Activated naive CD8-positive, alpha-beta T cell treated with anti-CD3 and anti-CD28 coated beads, Interleukin-2, amount 10 ng/mL, durations not matched to agents 7 days and 5 days (primary cell): ENCODE results near the gene HDAC6. TPM values are rescaled to one million over a fixed set of nuclear protein-coding genes. Genes with fewer than 3 reads are reported as not detected.
"Not testable (repeated sequence)": the region's sequence is repeated elsewhere in the genome, so short reads cannot be mapped to it uniquely, and the experiment has no call there.

Experiments
- ATAC-seq: fragments of 150-1000 bp; cut with Tn5 transposase; one replicate; pipeline ENCODE4 v1.10.0; 2021; ENCODE audit warnings: low read depth, moderate library complexity
- POLR2A ChIA-PET: fragments of 350-600 bp; sonication (Branson Sonifier 250); formaldehyde crosslinking; loops from one replicate; lab custom pipeline; 2021; ENCODE audit warnings: antibody characterized with exemption; lab: Charles Lee
- DNase-seq: peaks from one replicate; pipeline ENCODE4 v3.0.0; 2021
- H3K27ac Mint-ChIP-seq: one replicate; pipeline ENCODE4 v1.8.0; 2022; ENCODE audit warnings: mild to moderate bottlenecking, mixed read lengths
- H3K27me3 Mint-ChIP-seq: one replicate; pipeline ENCODE4 v1.8.0; 2022; ENCODE audit warnings: mild to moderate bottlenecking, moderate library complexity, mixed read lengths
- H3K36me3 Mint-ChIP-seq: one replicate; pipeline ENCODE4 v1.8.0; 2021; ENCODE audit warnings: mild to moderate bottlenecking, mixed read lengths
- H3K4me1 Mint-ChIP-seq: one replicate; pipeline ENCODE4 v1.8.0; 2021; ENCODE audit warnings: mixed read lengths
- H3K4me3 Mint-ChIP-seq: one replicate; pipeline ENCODE4 v1.8.0; 2022; ENCODE audit warnings: mild to moderate bottlenecking, moderate library complexity, mixed read lengths
- H3K9me3 Mint-ChIP-seq: one replicate; pipeline ENCODE4 v1.8.0; 2021; ENCODE audit warnings: mixed read lengths
- total RNA-seq, 2 experiments: library from RNA; stranded (reverse); gene quantifications; one replicate each; pipeline ENCODE4 v1.2.3, GENCODE V29; 2021

The HDAC6 gene
- total RNA-seq, 2 experiments from 2014 or later: 107 to 113 TPM

- no peak for DNase-seq
- H3K27me3 Mint-ChIP-seq: no peaks in the 10 kb centered on the region
- H3K4me1 Mint-ChIP-seq: peaks cover 11% of the 10 kb centered on the region
- no peak for ATAC-seq
- POLR2A ChIA-PET: no interaction called here
- no peak overlapping the region for H3K4me3 Mint-ChIP-seq
- no peaks in the 10 kb centered on the region for H3K9me3 Mint-ChIP-seq
- no peaks in the 10 kb centered on the region for H3K36me3 Mint-ChIP-seq
- no peak overlapping the region for H3K27ac Mint-ChIP-seq
These were observed 6.9 kb upstream of the HDAC6 start for GRCh38 chrX:48794911-48795515.

GRCh38 chrX:48798318-48798717 lies 3.5 kb upstream of the HDAC6 start:
- Mint-ChIP-seq H3K36me3 (no peaks in the 10 kb centered on the region), H3K4me1 (peaks cover 13% of the 10 kb centered on the region), H3K27me3 (no peaks in the 10 kb centered on the region), H3K4me3 (no peak overlapping the region), H3K27ac (no peak overlapping the region), H3K9me3 (no peaks in the 10 kb centered on the region)
- ATAC-seq: no peak
- DNase-seq: no peak
- POLR2A ChIA-PET: no interaction called here

GRCh38 chrX:48800574-48801279 lies 1.1 kb upstream of the HDAC6 start:
- H3K36me3 Mint-ChIP-seq: peaks cover 2% of the 10 kb centered on the region
- H3K27me3 Mint-ChIP-seq: no peaks in the 10 kb centered on the region
- ATAC-seq (no peak), DNase-seq (peak; percentile 31)
- H3K27ac Mint-ChIP-seq: peak overlapping the region; percentile 99
- H3K4me3 Mint-ChIP-seq: peak overlapping the region; percentile 95
- POLR2A ChIA-PET: interaction anchor here (0.9 to 1.7 kb wide), 9 partner anchors 64 to 430 kb away, joined by 3 to 16 read pairs (median 5); partner anchors contain the start of genes OTUD5, RBM3, SUV39H1 and WAS
- peaks cover 10% of the 10 kb centered on the region for H3K4me1 Mint-ChIP-seq
- no peaks in the 10 kb centered on the region for H3K9me3 Mint-ChIP-seq

GRCh38 chrX:48802089-48802904 lies 430 bp downstream of the HDAC6 start:
- POLR2A ChIA-PET: interaction anchor here (0.7 to 1.7 kb wide), 8 partner anchors 65 to 467 kb away, joined by 3 to 16 read pairs (median 6); partner anchors contain the start of genes OTUD5, PPP1R3F, PQBP1 and SUV39H1
- H3K27me3 Mint-ChIP-seq: no peaks in the 10 kb centered on the region

GRCh38 chrX:48802905-48803200 lies 986 bp downstream of the HDAC6 start:
- POLR2A ChIA-PET: no interaction called here
- Mint-ChIP-seq H3K9me3 (no peaks in the 10 kb centered on the region), H3K27ac (peak overlapping the region; percentile 99), H3K4me1 (peaks cover 9% of the 10 kb centered on the region), H3K27me3 (no peaks in the 10 kb centered on the region), H3K4me3 (peak overlapping the region; percentile 95), H3K36me3 (peaks cover 2% of the 10 kb centered on the region)
- DNase-seq (no peak), ATAC-seq (no peak)

More at GRCh38 chrX:48802089-48802904, 430 bp downstream of the HDAC6 start:
- peak; percentile 51 for ATAC-seq
- Mint-ChIP-seq H3K36me3 (peaks cover 2% of the 10 kb centered on the region), H3K4me1 (peaks cover 9% of the 10 kb centered on the region), H3K4me3 (peak overlapping the region; percentile 95), H3K27ac (peak overlapping the region; percentile 99), H3K9me3 (no peaks in the 10 kb centered on the region)
- DNase-seq: peak; percentile 73

GRCh38 chrX:48806081-48806480 lies 4.2 kb downstream of the HDAC6 start:
- Mint-ChIP-seq H3K27ac (peak overlapping the region; percentile 50), H3K9me3 (no peaks in the 10 kb centered on the region), H3K4me1 (peaks cover 3% of the 10 kb centered on the region), H3K36me3 (peaks cover 4% of the 10 kb centered on the region), H3K27me3 (no peaks in the 10 kb centered on the region), H3K4me3 (no peak overlapping the region)
- ATAC-seq (no peak), DNase-seq (no peak)
- POLR2A ChIA-PET: no interaction called here

GRCh38 chrX:48813644-48814043 lies 11.8 kb downstream of the HDAC6 start:
- Mint-ChIP-seq H3K27me3 (no peaks in the 10 kb centered on the region), H3K36me3 (peaks cover 5% of the 10 kb centered on the region), H3K27ac (no peak overlapping the region), H3K4me1 (peaks cover 1% of the 10 kb centered on the region), H3K4me3 (no peak overlapping the region), H3K9me3 (no peaks in the 10 kb centered on the region)
- DNase-seq (no peak), ATAC-seq (no peak)
- POLR2A ChIA-PET: no interaction called here

- no peaks in the 10 kb centered on the region for H3K27me3 Mint-ChIP-seq
- H3K9me3 Mint-ChIP-seq: no peaks in the 10 kb centered on the region
- no peak for ATAC-seq
- H3K4me1 Mint-ChIP-seq: peaks cover 1% of the 10 kb centered on the region
- no peak overlapping the region for H3K4me3 Mint-ChIP-seq
- H3K36me3 Mint-ChIP-seq: peaks cover 5% of the 10 kb centered on the region
- POLR2A ChIA-PET: no interaction called here
- no peak overlapping the region for H3K27ac Mint-ChIP-seq
- no peak for DNase-seq
These were observed 12.9 kb downstream of the HDAC6 start for GRCh38 chrX:48814722-48815121.

- DNase-seq (no peak), ATAC-seq (no peak)
- no peaks in the 10 kb centered on the region for H3K27me3 Mint-ChIP-seq
- peaks cover 1% of the 10 kb centered on the region for H3K4me1 Mint-ChIP-seq
- no peak overlapping the region for H3K4me3 Mint-ChIP-seq
- POLR2A ChIA-PET: no interaction called here
- H3K36me3 Mint-ChIP-seq: peaks cover 5% of the 10 kb centered on the region
- H3K27ac Mint-ChIP-seq: no peak overlapping the region
- H3K9me3 Mint-ChIP-seq: no peaks in the 10 kb centered on the region
These were observed 13.4 kb downstream of the HDAC6 start for GRCh38 chrX:48815266-48815665.

- Mint-ChIP-seq H3K27ac (no peak overlapping the region), H3K4me1 (peaks cover 1% of the 10 kb centered on the region), H3K4me3 (no peak overlapping the region), H3K27me3 (no peaks in the 10 kb centered on the region), H3K9me3 (no peaks in the 10 kb centered on the region), H3K36me3 (peaks cover 3% of the 10 kb centered on the region)
- ATAC-seq: no peak
- POLR2A ChIA-PET: interaction anchor here (0.6 kb wide), 1 partner anchor 200 kb away, joined by 3 read pairs; no protein-coding TSS in a partner anchor
- DNase-seq: no peak
These were observed 14.3 kb downstream of the HDAC6 start for GRCh38 chrX:48816014-48816810.

GRCh38 chrX:48818098-48818497 lies 16.2 kb downstream of the HDAC6 start:
- peaks cover 3% of the 10 kb centered on the region for H3K36me3 Mint-ChIP-seq
- no peaks in the 10 kb centered on the region for H3K9me3 Mint-ChIP-seq
- ATAC-seq (no peak), DNase-seq (no peak)
- H3K4me1 Mint-ChIP-seq: no peaks in the 10 kb centered on the region
- POLR2A ChIA-PET: no interaction called here
- H3K4me3 Mint-ChIP-seq: no peak overlapping the region
- H3K27ac Mint-ChIP-seq: no peak overlapping the region
- H3K27me3 Mint-ChIP-seq: no peaks in the 10 kb centered on the region

- no peak overlapping the region for H3K27ac Mint-ChIP-seq
- DNase-seq (no peak), ATAC-seq (no peak)
- peaks cover 1% of the 10 kb centered on the region for H3K36me3 Mint-ChIP-seq
- POLR2A ChIA-PET: no interaction called here
- no peaks in the 10 kb centered on the region for H3K27me3 Mint-ChIP-seq
- no peaks in the 10 kb centered on the region for H3K9me3 Mint-ChIP-seq
- H3K4me1 Mint-ChIP-seq: no peaks in the 10 kb centered on the region
- H3K4me3 Mint-ChIP-seq: no peak overlapping the region
These were observed 17.0 kb downstream of the HDAC6 start for GRCh38 chrX:48818866-48819265.

- DNase-seq, H3K27me3 Mint-ChIP-seq, H3K4me1 Mint-ChIP-seq, H3K9me3 Mint-ChIP-seq, H3K27ac Mint-ChIP-seq, H3K4me3 Mint-ChIP-seq, ATAC-seq, H3K36me3 Mint-ChIP-seq, POLR2A ChIA-PET: not testable (repeated sequence)
These were observed 17.5 kb downstream of the HDAC6 start for GRCh38 chrX:48819394-48819793.
